GM23248 (cell line): ENCODE results near the gene PCNA.

ENCODE experiments used
- EZH2 ChIP-seq: fragments of 200-600 bp; sonication (generic); IDR thresholded peaks from 2 replicates; pipeline ENCODE4 v1.6.1; 2018; ENCODE audit warnings: antibody characterized with exemption, mild to moderate bottlenecking; ENCODE audit not compliant: insufficient read depth, poor library complexity, severe bottlenecking
- EZH2phosphoT487 ChIP-seq: fragments of 200-600 bp; sonication (generic); IDR thresholded peaks from 2 replicates; pipeline ENCODE4 v1.6.1; 2018; ENCODE audit warnings: antibody characterized with exemption, moderate library complexity, mild to moderate bottlenecking, low read depth; ENCODE audit not compliant: insufficient read depth

DNA sequence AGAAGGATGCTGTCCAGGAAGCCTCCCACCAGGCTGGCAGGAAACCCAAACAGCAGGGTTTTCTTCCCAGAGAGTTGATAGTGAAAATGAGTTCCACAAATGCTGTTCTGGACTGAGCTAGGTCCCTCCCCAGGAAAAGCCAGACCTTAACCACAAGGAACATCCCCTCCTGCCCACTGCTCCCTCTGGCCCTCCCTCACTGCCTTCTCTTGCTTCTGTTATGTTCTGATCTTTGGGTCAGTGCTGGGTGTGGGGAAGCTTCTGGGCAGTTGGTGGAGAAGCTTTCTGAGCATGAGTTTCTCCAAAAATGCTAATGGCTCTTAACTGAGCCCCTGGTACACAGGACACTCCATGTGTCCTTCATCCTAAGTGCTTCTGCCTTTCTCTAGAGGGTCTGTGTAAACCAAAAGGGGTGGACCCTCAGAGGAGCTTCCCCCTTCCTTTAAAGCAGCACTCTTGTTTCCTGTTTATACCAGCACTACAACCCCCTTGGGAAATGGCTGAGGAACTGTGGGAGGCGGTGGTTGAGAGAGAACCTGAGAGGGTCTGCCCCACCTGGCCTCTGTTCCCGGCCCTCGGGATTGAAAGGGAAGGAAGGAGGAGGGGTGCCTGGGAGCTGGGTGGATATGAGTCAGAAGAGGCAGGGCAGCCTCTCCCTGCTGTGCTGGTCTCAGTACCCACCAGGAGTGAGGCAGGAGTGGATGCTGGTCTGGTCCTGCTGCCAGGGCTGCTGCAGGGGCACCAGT, 49.1 kb upstream of the PCNA start:
- TF ChIP-seq EZH2phosphoT487 (no peak), EZH2 (no peak)
